ENCODE measurements around the gene POSTN. TPM values are rescaled to one million over a fixed set of nuclear protein-coding genes. Genes with fewer than 3 reads are reported as not detected.

The POSTN gene
- total RNA-seq, 1 experiment from 2014 or later = 25.1 TPM

DNA sequence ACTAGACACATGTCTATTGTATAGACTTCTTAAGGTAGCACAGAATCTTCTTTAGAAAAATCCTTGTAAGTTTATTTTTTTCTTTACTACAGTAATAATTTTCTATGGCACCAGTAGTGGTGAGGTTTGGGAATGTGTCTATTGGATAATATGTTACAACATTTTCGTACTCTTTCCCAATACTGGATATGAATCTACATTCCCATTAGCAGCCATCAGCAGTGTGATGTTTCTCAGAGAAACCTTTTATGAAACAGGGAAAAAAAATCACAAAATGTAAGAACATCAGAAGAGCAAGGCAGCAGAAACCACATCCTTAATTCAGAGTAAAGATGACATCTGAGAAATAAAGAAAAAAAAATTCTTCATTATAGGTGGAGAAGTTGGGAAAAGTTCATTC, 83.3 kb downstream of the POSTN start:
- no peak for DNase-seq (ENCODE audit: low read depth)
